Measurements from ENCODE around the gene MRM2. TPM values are rescaled to one million over a fixed set of nuclear protein-coding genes. Genes with fewer than 3 reads are reported as not detected.

Gene MRM2
- total RNA-seq, 1 experiment from 2014 or later: 38.9 TPM

DNA sequence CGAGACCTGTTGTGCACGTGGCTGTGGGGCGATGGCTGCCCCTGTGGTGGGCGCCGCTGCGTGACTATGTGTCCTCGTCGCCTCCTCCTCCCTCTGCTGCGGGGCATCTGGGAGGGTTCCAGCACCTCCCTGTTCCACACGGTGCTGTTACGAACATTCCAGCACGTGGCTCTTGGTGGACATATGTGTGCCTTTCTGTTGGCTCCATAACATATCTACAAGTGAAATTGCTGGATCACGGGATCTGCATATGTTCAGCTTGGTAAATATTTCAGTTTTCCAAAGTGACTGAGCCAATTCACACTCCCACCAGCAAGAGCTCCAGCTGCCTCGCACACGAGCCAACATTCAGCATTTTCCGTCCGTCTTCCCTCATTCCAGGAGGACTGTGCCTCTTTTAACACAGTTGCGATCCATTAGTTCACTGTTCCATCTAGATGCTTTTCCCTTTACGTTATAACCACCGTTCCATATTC lies 47.1 kb upstream of the MRM2 start:
- no peak for TF ChIP-seq RELA (CRISPR knock-in tag; IDR thresholded peaks at IDR 0.05; ENCODE audit: borderline replicate concordance)
- TF ChIP-seq, protein P1, sequence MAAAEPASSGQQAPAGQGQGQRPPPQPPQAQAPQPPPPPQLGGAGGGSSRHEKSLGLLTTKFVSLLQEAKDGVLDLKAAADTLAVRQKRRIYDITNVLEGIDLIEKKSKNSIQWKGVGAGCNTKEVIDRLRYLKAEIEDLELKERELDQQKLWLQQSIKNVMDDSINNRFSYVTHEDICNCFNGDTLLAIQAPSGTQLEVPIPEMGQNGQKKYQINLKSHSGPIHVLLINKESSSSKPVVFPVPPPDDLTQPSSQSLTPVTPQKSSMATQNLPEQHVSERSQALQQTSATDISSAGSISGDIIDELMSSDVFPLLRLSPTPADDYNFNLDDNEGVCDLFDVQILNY (CRISPR knock-in tag; IDR thresholded peaks at IDR 0.05): no peak
- TF ChIP-seq, protein P2, sequence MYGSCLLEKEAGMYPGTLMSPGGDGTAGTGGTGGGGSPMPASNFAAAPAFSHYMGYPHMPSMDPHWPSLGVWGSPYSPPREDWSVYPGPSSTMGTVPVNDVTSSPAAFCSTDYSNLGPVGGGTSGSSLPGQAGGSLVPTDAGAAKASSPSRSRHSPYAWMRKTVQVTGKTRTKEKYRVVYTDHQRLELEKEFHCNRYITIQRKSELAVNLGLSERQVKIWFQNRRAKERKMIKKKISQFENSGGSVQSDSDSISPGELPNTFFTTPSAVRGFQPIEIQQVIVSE (CRISPR knock-in tag; IDR thresholded peaks at IDR 0.05; ENCODE audit: borderline replicate concordance): no peak
- TF ChIP-seq IRF2 (CRISPR knock-in tag; IDR thresholded peaks at IDR 0.05; ENCODE audit: borderline replicate concordance, low read depth): no peak
- no peaks in the 10 kb centered on the region for H3K9me3 Mint-ChIP-seq

DNA sequence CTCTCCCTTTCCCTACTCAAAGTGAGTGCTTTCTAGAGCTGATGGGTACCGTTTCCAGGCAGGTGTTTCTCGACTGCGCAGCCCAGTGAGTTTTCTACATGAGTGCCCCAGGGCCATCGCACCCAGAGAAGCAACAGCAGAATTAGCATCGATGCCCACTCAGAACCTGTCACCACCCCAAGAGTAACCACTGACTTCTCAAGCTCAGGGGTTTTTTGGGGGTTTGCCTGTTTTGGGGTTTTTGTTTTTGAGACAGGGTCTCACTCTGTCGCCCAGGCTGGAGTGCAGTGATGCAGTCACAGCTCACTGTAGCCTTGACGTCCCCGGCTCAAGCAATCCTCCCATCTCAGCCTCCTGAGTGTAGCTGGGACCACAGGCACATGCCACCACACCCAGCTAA lies 46.5 kb upstream of the MRM2 start:
- no peak overlapping the region for H3K4me3 Mint-ChIP-seq
- H3K27ac Mint-ChIP-seq: no peak overlapping the region
- H3K36me3 Mint-ChIP-seq: no peaks in the 10 kb centered on the region
- CTCF ChIA-PET: no interaction called here
- H3K27me3 Mint-ChIP-seq (ENCODE audit: low read depth): no peaks in the 10 kb centered on the region
- DNase-seq (ENCODE audit: low spot score): no peak
- H3K9me3 Mint-ChIP-seq: no peaks in the 10 kb centered on the region
- H3K4me1 Mint-ChIP-seq: peaks cover 2% of the 10 kb centered on the region; the same call in 1 of the 2 replicates
- TF ChIP-seq NR2C2 (CRISPR knock-in tag; IDR thresholded peaks at IDR 0.05) (no peak), ZNF416 (CRISPR knock-in tag; IDR thresholded peaks at IDR 0.05) (no peak), CBFB (CRISPR knock-in tag; IDR thresholded peaks at IDR 0.05; ENCODE audit: low read depth) (no peak)
- POLR2A ChIA-PET: no interaction called here
- no peak for ATAC-seq

More for the DNA sequence above, 47.1 kb upstream of the MRM2 start:
- no peaks in the 10 kb centered on the region for H3K36me3 Mint-ChIP-seq
- H3K27ac Mint-ChIP-seq: peak overlapping the region; percentile 46; the same call in 1 of the 2 replicates
- DNase-seq (ENCODE audit: low spot score) (no peak), ATAC-seq (no peak)
- no peak overlapping the region for H3K4me3 Mint-ChIP-seq
- ChIA-PET CTCF (no interaction called here), POLR2A (no interaction called here)
- H3K4me1 Mint-ChIP-seq: no peaks in the 10 kb centered on the region
- H3K27me3 Mint-ChIP-seq (ENCODE audit: low read depth): no peaks in the 10 kb centered on the region

- ChIA-PET CTCF (no interaction called here), POLR2A (interaction anchor here (0.6 kb wide), 1 partner anchor 13 kb away, joined by 4 read pairs; no protein-coding TSS in a partner anchor)
- no peaks in the 10 kb centered on the region for H3K9me3 Mint-ChIP-seq
- H3K27me3 Mint-ChIP-seq (ENCODE audit: low read depth): no peaks in the 10 kb centered on the region
- ATAC-seq (no peak), DNase-seq (ENCODE audit: low spot score) (no peak)
- H3K27ac Mint-ChIP-seq: no peak overlapping the region
- peaks cover 8% of the 10 kb centered on the region for H3K4me1 Mint-ChIP-seq
- no peak overlapping the region for H3K4me3 Mint-ChIP-seq
- no peak for TF ChIP-seq ZNF317 (CRISPR knock-in tag; IDR thresholded peaks at IDR 0.05; ENCODE audit: borderline replicate concordance, low read depth)
- TF ChIP-seq RELA (CRISPR knock-in tag; IDR thresholded peaks at IDR 0.05; ENCODE audit: borderline replicate concordance): no peak
- TF ChIP-seq NFE2L1 (CRISPR knock-in tag; IDR thresholded peaks at IDR 0.05): no peak
- TF ChIP-seq FOXP1 (CRISPR knock-in tag; IDR thresholded peaks at IDR 0.05; ENCODE audit: borderline replicate concordance): no peak
- TF ChIP-seq ZNF219 (CRISPR knock-in tag; IDR thresholded peaks at IDR 0.05; ENCODE audit: borderline replicate concordance): no peak
- H3K36me3 Mint-ChIP-seq: no peaks in the 10 kb centered on the region
These were observed 45.7 kb upstream of the MRM2 start for GRCh38 chr7:2287745-2288144.

GRCh38 chr7:2283074-2283473 lies 41.1 kb upstream of the MRM2 start:
- H3K27ac Mint-ChIP-seq: peak overlapping the region; percentile 94
- TF ChIP-seq HMGA2 (CRISPR knock-in tag; IDR thresholded peaks at IDR 0.05): no peak
- no peak for TF ChIP-seq ATF6 (CRISPR knock-in tag; IDR thresholded peaks at IDR 0.05)
- TF ChIP-seq ZNF671 (CRISPR knock-in tag; IDR thresholded peaks at IDR 0.05): no peak
- TF ChIP-seq, protein P3, sequence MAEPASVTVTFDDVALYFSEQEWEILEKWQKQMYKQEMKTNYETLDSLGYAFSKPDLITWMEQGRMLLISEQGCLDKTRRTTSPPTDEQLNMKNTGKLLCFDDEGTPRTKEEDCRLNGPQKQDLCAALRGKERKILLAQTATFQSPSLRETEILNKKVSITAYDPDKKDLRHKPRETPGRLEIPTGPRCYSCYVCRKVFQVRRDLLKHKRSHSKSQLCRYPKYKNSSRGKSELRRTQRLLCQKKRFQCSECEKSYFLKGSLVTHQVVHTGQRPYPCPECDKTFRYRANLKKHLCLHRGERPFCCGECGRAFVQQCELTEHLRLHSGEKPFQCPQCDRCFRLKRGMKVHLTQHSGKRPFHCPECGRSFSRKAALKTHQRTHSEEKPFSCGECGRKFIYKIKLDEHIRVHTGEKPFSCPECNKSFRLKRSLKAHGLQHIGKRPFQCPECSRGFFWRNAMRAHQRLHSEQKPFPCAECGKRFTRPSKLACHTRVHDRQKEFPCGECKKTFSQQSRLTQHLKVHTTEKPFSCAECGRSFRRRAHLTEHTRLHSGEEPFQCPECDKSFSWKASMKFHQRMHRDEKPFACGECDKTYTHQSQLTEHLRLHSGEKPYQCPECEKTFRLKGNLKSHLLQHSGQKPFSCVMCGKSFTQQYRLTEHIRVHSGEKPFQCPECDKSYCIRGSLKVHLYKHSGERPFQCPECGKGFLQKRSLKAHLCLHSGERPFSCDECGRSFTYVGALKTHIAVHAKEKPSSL (CRISPR knock-in tag; conservative IDR thresholded peaks at IDR 0.05): no peak
- TF ChIP-seq E2F4 (CRISPR knock-in tag; IDR thresholded peaks at IDR 0.05; ENCODE audit: borderline replicate concordance, low read depth): no peak
- TF ChIP-seq NFYB (CRISPR knock-in tag; conservative IDR thresholded peaks at IDR 0.05; ENCODE audit: low read depth): no peak
- no peak for TF ChIP-seq NFE2L1 (CRISPR knock-in tag; IDR thresholded peaks at IDR 0.05)
- no peak for TF ChIP-seq RORB (CRISPR knock-in tag; IDR thresholded peaks at IDR 0.05)
- TF ChIP-seq EMX1 (CRISPR knock-in tag; IDR thresholded peaks at IDR 0.05): no peak
- ATAC-seq: peak; percentile 62
- H3K36me3 Mint-ChIP-seq: no peaks in the 10 kb centered on the region
- ChIA-PET CTCF (no interaction called here), POLR2A (interaction anchor here (0.5 kb wide), 1 partner anchor 40 kb away, joined by 4 read pairs; no protein-coding TSS in a partner anchor)
- H3K9me3 Mint-ChIP-seq: no peaks in the 10 kb centered on the region
- peaks cover 19% of the 10 kb centered on the region for H3K4me1 Mint-ChIP-seq
- H3K4me3 Mint-ChIP-seq: no peak overlapping the region
- no peaks in the 10 kb centered on the region for H3K27me3 Mint-ChIP-seq (ENCODE audit: low read depth)
- no peak for DNase-seq (ENCODE audit: low spot score)

All from WTC11 (cell line).